ENCODE data around the gene FCN2. TPM values are rescaled to one million over a fixed set of nuclear protein-coding genes. Genes with fewer than 3 reads are reported as not detected.

FCN2 gene
- total and polyA plus RNA-seq, 8 donors, result not detected

- intact Hi-C loops (cut with DNase I), result no loop called here
- ATAC-seq (no peak), DNase-seq (no peak)
- peaks cover 7 to 10% of the 10 kb centered on the region in 2 donors for H3K4me1 ChIP-seq
- H3K36me3 ChIP-seq, result no peaks in the 10 kb centered on the region
- H3K27me3 ChIP-seq, result no peaks in the 10 kb centered on the region
- H3K27ac ChIP-seq, result no peak overlapping the region
- no peak overlapping the region for H3K4me3 ChIP-seq
- H3K9me3 ChIP-seq, result peaks cover 0 to 10% of the 10 kb centered on the region in 2 donors
- TF ChIP-seq CTCF (IDR thresholded peaks at IDR 0.05), result no peak
Measured at GRCh38 chr9:134895097-134895496, 14.5 kb downstream of the FCN2 start.

- H3K27ac ChIP-seq, result no peak overlapping the region
- DNase-seq, result no peak
- H3K27me3 ChIP-seq, result no peaks in the 10 kb centered on the region
- no peak for TF ChIP-seq CTCF (IDR thresholded peaks at IDR 0.05)
- H3K4me3 ChIP-seq, result no peak overlapping the region
- H3K9me3 ChIP-seq, result peaks cover 0 to 10% of the 10 kb centered on the region in 2 donors
- no peak for ATAC-seq
- H3K4me1 ChIP-seq, result peaks cover 7 to 10% of the 10 kb centered on the region in 2 donors
- intact Hi-C loops (cut with DNase I), result no loop called here
- no peaks in the 10 kb centered on the region for H3K36me3 ChIP-seq
Measured at GRCh38 chr9:134895567-134895907, 14.9 kb downstream of the FCN2 start.

GRCh38 chr9:134895908-134896833 lies 15.6 kb downstream of the FCN2 start:
- DNase-seq (peak in 2 of 4 donors; percentile 17 to 61), ATAC-seq (peak; percentile 75)
- H3K4me3 ChIP-seq, result no peak overlapping the region
- H3K4me1 ChIP-seq, result peaks cover 6 to 10% of the 10 kb centered on the region in 2 donors
- no peaks in the 10 kb centered on the region for H3K27me3 ChIP-seq
- intact Hi-C loops (cut with DNase I), result no loop called here
- H3K9me3 ChIP-seq, result peaks cover 0 to 10% of the 10 kb centered on the region in 2 donors
- H3K27ac ChIP-seq, result peak overlapping the region in 1 of 2 donors; percentile 29
- no peaks in the 10 kb centered on the region for H3K36me3 ChIP-seq
- TF ChIP-seq CTCF (IDR thresholded peaks at IDR 0.05), result no peak

- H3K36me3 ChIP-seq, result no peaks in the 10 kb centered on the region
- H3K9me3 ChIP-seq, result peaks cover 0 to 10% of the 10 kb centered on the region in 2 donors
- peak overlapping the region in 1 of 2 donors; percentile 29 for H3K27ac ChIP-seq
- intact Hi-C loops (cut with DNase I), result no loop called here
- peaks cover 0 to 10% of the 10 kb centered on the region in 2 donors for H3K4me1 ChIP-seq
- DNase-seq, result no peak
- H3K27me3 ChIP-seq, result no peaks in the 10 kb centered on the region
- TF ChIP-seq CTCF (IDR thresholded peaks at IDR 0.05), result no peak
- ATAC-seq, result no peak
- no peak overlapping the region for H3K4me3 ChIP-seq
Measured at GRCh38 chr9:134896834-134897583, 16.4 kb downstream of the FCN2 start.

All from left lung (tissue), 10 donors.